SK-MEL-5 (cell line): Measurements from ENCODE around the gene BDH2. TPM values are rescaled to one million over a fixed set of nuclear protein-coding genes. Genes with fewer than 3 reads are reported as not detected.

Source experiments
- DNase-seq: peaks from one replicate; pipeline ENCODE4 v3.0.0-alpha.2; 2016; ENCODE audit warnings: low read depth, low spot score
- in situ Hi-C: cut with HindIII; loops from 2 replicates; pipeline ENCODE4 v1.10.0; 2016; ENCODE audit warnings: low sequenced_read_pairs, high pct_unique_total_duplicates, low pct_unique_long_range_greater_than_20kb
- polyA plus RNA-seq, 2 experiments: library from polyadenylated mRNA; depleted of rRNA; stranded (reverse); fragments of >200 nt; gene quantifications; 2 replicates each; pipeline ENCODE4 v1.2.3, GENCODE V29; 2015
- total RNA-seq: library from RNA; depleted of rRNA; stranded (reverse); fragments of >200 nt; shearing (Covaris generic); gene quantifications from 2 replicates; pipeline ENCODE4 v1.2.3, GENCODE V29; 2014; rRNA removed

The BDH2 gene
- 42.9 and 48.8 TPM in 2 replicates for total RNA-seq
- 25.5 and 25.9 TPM in 2 replicates for polyA plus RNA-seq (2015; cell fraction: cytosol; rRNA removed)
- 114 and 151 TPM in 2 replicates for polyA plus RNA-seq (2015; cell fraction: nucleus; rRNA removed)

GRCh38 chr4:103099691-103100392, at the start of gene BDH2:
TSS of gene BDH2 (minus strand) at chr4:103099834. CDS start at chr4:103096254, 3,580 bp downstream.
- in situ Hi-C loops, result no loop called here
- peak; percentile 91 for DNase-seq

GRCh38 chr4:103144926-103145325, 45.3 kb upstream of the BDH2 start:
- DNase-seq, result no peak
- in situ Hi-C loops, result no loop called here

- DNase-seq, result no peak
- in situ Hi-C loops, result no loop called here
Measured at GRCh38 chr4:103137446-103137827, 37.8 kb upstream of the BDH2 start.

- in situ Hi-C loops, result no loop called here
- DNase-seq, result no peak
Measured at GRCh38 chr4:103136671-103137445, 37.2 kb upstream of the BDH2 start.

GRCh38 chr4:103129174-103129573, 29.5 kb upstream of the BDH2 start:
- in situ Hi-C loops, result no loop called here
- DNase-seq, result no peak

GRCh38 chr4:103126126-103126525, 26.5 kb upstream of the BDH2 start:
- in situ Hi-C loops, result no loop called here
- no peak for DNase-seq

GRCh38 chr4:103123114-103123513, 23.5 kb upstream of the BDH2 start:
- DNase-seq, result no peak
- in situ Hi-C loops, result no loop called here

GRCh38 chr4:103118166-103118565, 18.5 kb upstream of the BDH2 start:
- DNase-seq, result no peak
- in situ Hi-C loops, result no loop called here

- no peak for DNase-seq
- in situ Hi-C loops, result no loop called here
Measured at GRCh38 chr4:103111598-103111997, 12.0 kb upstream of the BDH2 start.

- no peak for DNase-seq
- in situ Hi-C loops, result no loop called here
Measured at GRCh38 chr4:103108542-103108941, 8.9 kb upstream of the BDH2 start.

GRCh38 chr4:103105558-103106356, 6.1 kb upstream of the BDH2 start:
- DNase-seq, result no peak
- in situ Hi-C loops, result no loop called here

GRCh38 chr4:103104886-103105285, 5.3 kb upstream of the BDH2 start:
- in situ Hi-C loops, result no loop called here
- DNase-seq, result no peak

GRCh38 chr4:103100691-103101090, 1.1 kb upstream of the BDH2 start:
- in situ Hi-C loops, result no loop called here
- no peak for DNase-seq

- in situ Hi-C loops, result no loop called here
- DNase-seq, result peak; percentile 7
Measured at GRCh38 chr4:103098756-103099440, 736 bp downstream of the BDH2 start.

GRCh38 chr4:103098341-103098740, 1.3 kb downstream of the BDH2 start:
- no peak for DNase-seq
- in situ Hi-C loops, result no loop called here

GRCh38 chr4:103097112-103097511, 2.5 kb downstream of the BDH2 start:
- in situ Hi-C loops, result no loop called here
- DNase-seq, result no peak

- DNase-seq, result peak; percentile 9
- in situ Hi-C loops, result no loop called here
Measured at GRCh38 chr4:103095080-103095479, 4.6 kb downstream of the BDH2 start.

GRCh38 chr4:103092245-103092644, 7.4 kb downstream of the BDH2 start:
- in situ Hi-C loops, result no loop called here

More at GRCh38 chr4:103092245-103092644, 7.4 kb downstream of the BDH2 start:
- no peak for DNase-seq
